ENCODE data around the gene RPS6KL1.

Gene RPS6KL1

GRCh38 chr14:74956027-74956279 lies 32.9 kb upstream of the RPS6KL1 start:
- no peak for DNase-seq (ENCODE audit: low read depth)
- TF ChIP-seq CTCF (IDR thresholded peaks at IDR 0.05; ENCODE audit: low read depth, low read length, missing control alignments), result no peak
- H3K4me3 ChIP-seq (ENCODE audit: low read depth, low read length), result no peak overlapping the region

GRCh38 chr14:74955229-74956026 lies 32.4 kb upstream of the RPS6KL1 start, which contains the start of gene PGF:
Gene PGF, minus strand, starts transcription at chr14:74955597. Its CDS starts 355 bp downstream, at chr14:74955242.
- peak within 1 kb of the TSS; percentile 41 for H3K4me3 ChIP-seq (ENCODE audit: low read depth, low read length)
- DNase-seq (ENCODE audit: low read depth), result no peak

GRCh38 chr14:74954947-74955228 lies 31.8 kb upstream of the RPS6KL1 start:
- DNase-seq (ENCODE audit: low read depth), result no peak
- no peak for TF ChIP-seq CTCF (IDR thresholded peaks at IDR 0.05; ENCODE audit: low read depth, low read length, missing control alignments)
- H3K4me3 ChIP-seq (ENCODE audit: low read depth, low read length), result peak overlapping the region; percentile 41; the same call in 1 of the 2 replicates

More at GRCh38 chr14:74955229-74956026, 32.4 kb upstream of the RPS6KL1 start, which contains the start of gene PGF:
- TF ChIP-seq CTCF (IDR thresholded peaks at IDR 0.05; ENCODE audit: low read depth, low read length, missing control alignments), result no peak

GRCh38 chr14:74954232-74954946 lies 31.3 kb upstream of the RPS6KL1 start:
- no peak overlapping the region for H3K4me3 ChIP-seq (ENCODE audit: low read depth, low read length)
- no peak for TF ChIP-seq CTCF (IDR thresholded peaks at IDR 0.05; ENCODE audit: low read depth, low read length, missing control alignments)
- no peak for DNase-seq (ENCODE audit: low read depth)

- DNase-seq (ENCODE audit: low read depth), result no peak
- H3K4me3 ChIP-seq (ENCODE audit: low read depth, low read length), result no peak overlapping the region
- no peak for TF ChIP-seq CTCF (IDR thresholded peaks at IDR 0.05; ENCODE audit: low read depth, low read length, missing control alignments)
These were observed 30.6 kb upstream of the RPS6KL1 start for GRCh38 chr14:74953686-74954085.

GRCh38 chr14:74952697-74953484 lies 29.8 kb upstream of the RPS6KL1 start:
- TF ChIP-seq CTCF (IDR thresholded peaks at IDR 0.05; ENCODE audit: low read depth, low read length, missing control alignments), result no peak
- DNase-seq (ENCODE audit: low read depth), result no peak
- no peak overlapping the region for H3K4me3 ChIP-seq (ENCODE audit: low read depth, low read length)

Data from GM12864 (cell line).